ENCODE data around the gene LTBP2.

Gene LTBP2

GRCh38 chr14:74635847-74636246 lies 23.8 kb upstream of the LTBP2 start:
- H3K27me3 ChIP-seq (ENCODE audit: insufficient read depth, poor library complexity, severe bottlenecking), result no peaks in the 10 kb centered on the region

GRCh38 chr14:74634964-74635363 lies 22.9 kb upstream of the LTBP2 start:
- H3K27me3 ChIP-seq (ENCODE audit: insufficient read depth, poor library complexity, severe bottlenecking), result no peaks in the 10 kb centered on the region
- H3K4me3 ChIP-seq (replicated peaks; ENCODE audit: insufficient read depth, low read length), result no peak overlapping the region
- H3K27ac ChIP-seq (replicated peaks), result no peak overlapping the region
- TF ChIP-seq CTCF (IDR thresholded peaks at IDR 0.05; ENCODE audit: insufficient read depth, low read length), result no peak
- no peak for TF ChIP-seq POLR2AphosphoS5 (IDR thresholded peaks at IDR 0.05; ENCODE audit: low read depth)
- no peak for DNase-seq (ENCODE audit: low read depth in 1 of 2, low spot score in 1 of 2)

More at GRCh38 chr14:74635847-74636246, 23.8 kb upstream of the LTBP2 start:
- no peak for DNase-seq (ENCODE audit: low read depth in 1 of 2, low spot score in 1 of 2)
- no peak overlapping the region for H3K4me3 ChIP-seq (replicated peaks; ENCODE audit: insufficient read depth, low read length)
- TF ChIP-seq GABPA (IDR thresholded peaks at IDR 0.05; ENCODE audit: low read depth), result no peak
- no peak for TF ChIP-seq REST (IDR thresholded peaks at IDR 0.05; ENCODE audit: insufficient replicate concordance, low read depth)
- TF ChIP-seq POLR2AphosphoS5 (IDR thresholded peaks at IDR 0.05; ENCODE audit: low read depth), result no peak
- TF ChIP-seq CTCF (IDR thresholded peaks at IDR 0.05; ENCODE audit: insufficient read depth, low read length), result no peak
- no peak for TF ChIP-seq SPI1 (IDR thresholded peaks at IDR 0.05; ENCODE audit: borderline replicate concordance, low read depth)
- no peak overlapping the region for H3K27ac ChIP-seq (replicated peaks)

- Histone ChIP-seq H3K4me3 (replicated peaks; ENCODE audit: insufficient read depth, low read length) (no peak overlapping the region), H3K27ac (replicated peaks) (no peak overlapping the region), H3K27me3 (ENCODE audit: insufficient read depth, poor library complexity, severe bottlenecking) (no peaks in the 10 kb centered on the region)
- TF ChIP-seq CTCF (IDR thresholded peaks at IDR 0.05; ENCODE audit: insufficient read depth, low read length) (no peak), GABPA (IDR thresholded peaks at IDR 0.05; ENCODE audit: low read depth) (no peak), POLR2AphosphoS5 (IDR thresholded peaks at IDR 0.05; ENCODE audit: low read depth) (no peak), SPI1 (IDR thresholded peaks at IDR 0.05; ENCODE audit: borderline replicate concordance, low read depth) (no peak), REST (IDR thresholded peaks at IDR 0.05; ENCODE audit: insufficient replicate concordance, low read depth) (no peak)
- DNase-seq (ENCODE audit: low read depth in 1 of 2, low spot score in 1 of 2), result no peak
Observed at GRCh38 chr14:74634481-74634880, 22.4 kb upstream of the LTBP2 start.
